HepG2 (cell line): Measurements from ENCODE around the gene ACSM3. TPM values are rescaled to one million over a fixed set of nuclear protein-coding genes. Genes with fewer than 3 reads are reported as not detected.

Experiments used
- ARID4A ChIP-seq: sonication (generic); formaldehyde crosslinking; IDR thresholded peaks from 2 replicates; pipeline ENCODE4 v1.5.0; 2020; ENCODE audit warnings: mild to moderate bottlenecking, missing genetic modification reagents, borderline replicate concordance
- CREB3 ChIP-seq: sonication (generic); formaldehyde crosslinking; IDR thresholded peaks from 2 replicates; pipeline ENCODE4 v1.5.0; 2020; ENCODE audit warnings: missing genetic modification reagents
- RCOR2 ChIP-seq: IDR thresholded peaks from 2 replicates; pipeline ENCODE4 v1.6.1; 2016; ENCODE audit warnings: missing biosample characterization, missing genetic modification reagents
- RERE ChIP-seq: IDR thresholded peaks from 2 replicates; pipeline ENCODE4 v1.6.1; 2016; ENCODE audit warnings: low read depth, missing genetic modification reagents, missing compliant biosample characterization
- TCF7 ChIP-seq: sonication (generic); IDR thresholded peaks from 2 replicates; pipeline ENCODE4 v1.6.1; 2016; ENCODE audit warnings: antibody characterized with exemption, low read depth
- ZFP41 ChIP-seq: sonication (generic); formaldehyde crosslinking; IDR thresholded peaks from 2 replicates; pipeline ENCODE4 v1.4.0; 2020; ENCODE audit warnings: mild to moderate bottlenecking, missing genetic modification reagents, borderline replicate concordance
- ZSCAN25 ChIP-seq: sonication (generic); formaldehyde crosslinking; IDR thresholded peaks from 2 replicates; pipeline ENCODE4 v1.8.0; 2022; ENCODE audit warnings: mild to moderate bottlenecking, missing genetic modification reagents
- polyA plus RNA-seq, 8 experiments: library from polyadenylated mRNA; depleted of rRNA in 3 of 8; stranded (reverse) in 7 of 8; unstranded in 1 of 8; fragments of >200 nt; fragmentation: Illumina TruSeq in 4 of 8; extraction: Trizol in 4 of 8; gene quantifications; 2 replicates each; pipeline versions ENCODE4 v1.2.1 to v1.2.3, GENCODE V29; 2011 to 2016; ENCODE audit warnings: low read depth in 4 of 8, missing spikeins in 1 of 8, mixed read lengths in 1 of 8; ENCODE audit not compliant: insufficient read depth in 1 of 8
- total RNA-seq, 5 experiments: library from RNA; depleted of rRNA; stranded (reverse); fragments of >200 nt; fragmentation: Illumina TruSeq; extraction: Trizol; gene quantifications; 2 replicates each; pipeline ENCODE4 v1.2.3, GENCODE V29; 2016; ENCODE audit warnings: low read depth in 1 of 5
- TF ChIP-seq, protein P1 (sequence below): sonication (generic); formaldehyde crosslinking; IDR thresholded peaks from 2 replicates; pipeline ENCODE4 v1.8.1; 2023; ENCODE audit warnings: mild to moderate bottlenecking, missing genetic modification reagents
- TF ChIP-seq, protein P2 (sequence below): sonication (generic); formaldehyde crosslinking; IDR thresholded peaks from 2 replicates; pipeline ENCODE4 v1.4.0; 2020; ENCODE audit warnings: missing genetic modification reagents, mild to moderate bottlenecking, borderline replicate concordance
- TF ChIP-seq, protein P3 (sequence below): sonication (generic); formaldehyde crosslinking; IDR thresholded peaks from 2 replicates; pipeline ENCODE4 v1.5.1; 2020; ENCODE audit warnings: missing genetic modification reagents, mild to moderate bottlenecking, borderline replicate concordance

Gene ACSM3
- total and polyA plus RNA-seq, 2 of the 13 experiments (the other 11 are each of a cell fraction or from before 2014, with no cell fraction given) = 74.0 to 108 TPM

GRCh38 chr16:20806168-20807050 lies 42.6 kb downstream of the ACSM3 start, which contains the start of the genes ERI2 and REXO5 (continued):
- peak; percentile 100 for TF ChIP-seq ARID4A (CRISPR knock-in tag)
- TF ChIP-seq CREB3 = 0 out of 2 replicates have a peak, but pooled peaks have one; percentile 24
- TF ChIP-seq ZFP41 (CRISPR knock-in tag) = peak; percentile 91
- TF ChIP-seq ZSCAN25 (CRISPR knock-in tag) = no peak; the same call in none of the 2 replicates
- TF ChIP-seq, protein P1, sequence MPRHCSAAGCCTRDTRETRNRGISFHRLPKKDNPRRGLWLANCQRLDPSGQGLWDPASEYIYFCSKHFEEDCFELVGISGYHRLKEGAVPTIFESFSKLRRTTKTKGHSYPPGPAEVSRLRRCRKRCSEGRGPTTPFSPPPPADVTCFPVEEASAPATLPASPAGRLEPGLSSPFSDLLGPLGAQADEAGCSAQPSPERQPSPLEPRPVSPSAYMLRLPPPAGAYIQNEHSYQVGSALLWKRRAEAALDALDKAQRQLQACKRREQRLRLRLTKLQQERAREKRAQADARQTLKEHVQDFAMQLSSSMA = peak; percentile 95
- TF ChIP-seq, protein P2, sequence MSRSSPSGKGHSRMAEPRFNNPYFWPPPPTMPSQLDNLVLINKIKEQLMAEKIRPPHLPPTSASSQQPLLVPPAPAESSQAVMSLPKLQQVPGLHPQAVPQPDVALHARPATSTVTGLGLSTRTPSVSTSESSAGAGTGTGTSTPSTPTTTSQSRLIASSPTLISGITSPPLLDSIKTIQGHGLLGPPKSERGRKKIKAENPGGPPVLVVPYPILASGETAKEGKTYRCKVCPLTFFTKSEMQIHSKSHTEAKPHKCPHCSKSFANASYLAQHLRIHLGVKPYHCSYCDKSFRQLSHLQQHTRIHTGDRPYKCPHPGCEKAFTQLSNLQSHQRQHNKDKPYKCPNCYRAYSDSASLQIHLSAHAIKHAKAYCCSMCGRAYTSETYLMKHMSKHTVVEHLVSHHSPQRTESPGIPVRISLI = peak; percentile 54; the same call in 1 of the 2 replicates
- peak; percentile 75; the same call in 1 of the 2 replicates for TF ChIP-seq RERE
- TF ChIP-seq RCOR2 = peak; percentile 19
- TF ChIP-seq, protein P3, sequence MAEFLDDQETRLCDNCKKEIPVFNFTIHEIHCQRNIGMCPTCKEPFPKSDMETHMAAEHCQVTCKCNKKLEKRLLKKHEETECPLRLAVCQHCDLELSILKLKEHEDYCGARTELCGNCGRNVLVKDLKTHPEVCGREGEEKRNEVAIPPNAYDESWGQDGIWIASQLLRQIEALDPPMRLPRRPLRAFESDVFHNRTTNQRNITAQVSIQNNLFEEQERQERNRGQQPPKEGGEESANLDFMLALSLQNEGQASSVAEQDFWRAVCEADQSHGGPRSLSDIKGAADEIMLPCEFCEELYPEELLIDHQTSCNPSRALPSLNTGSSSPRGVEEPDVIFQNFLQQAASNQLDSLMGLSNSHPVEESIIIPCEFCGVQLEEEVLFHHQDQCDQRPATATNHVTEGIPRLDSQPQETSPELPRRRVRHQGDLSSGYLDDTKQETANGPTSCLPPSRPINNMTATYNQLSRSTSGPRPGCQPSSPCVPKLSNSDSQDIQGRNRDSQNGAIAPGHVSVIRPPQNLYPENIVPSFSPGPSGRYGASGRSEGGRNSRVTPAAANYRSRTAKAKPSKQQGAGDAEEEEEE (CRISPR knock-in tag) = no peak
- TF ChIP-seq TCF7 = peak; percentile 7; the same call in 1 of the 2 replicates
